ENCODE measurements around the gene DNAH5.
"Not testable (repeated sequence)": the region's sequence is repeated elsewhere in the genome, so short reads cannot be mapped to it uniquely, and the experiment has no call there.

DNAH5 gene

GRCh38 chr5:13830536-13830935 lies 114.0 kb downstream of the DNAH5 start:
- no peak for DNase-seq (ENCODE audit: low spot score)

- no peak for DNase-seq (ENCODE audit: low spot score)
These were observed 123.1 kb downstream of the DNAH5 start for GRCh38 chr5:13821366-13821765.

- DNase-seq (ENCODE audit: low spot score) = no peak
These were observed 128.4 kb downstream of the DNAH5 start for GRCh38 chr5:13816126-13816525.

GRCh38 chr5:13814301-13814700 lies 130.2 kb downstream of the DNAH5 start:
- no peak for DNase-seq (ENCODE audit: low spot score)

- no peak for DNase-seq (ENCODE audit: low spot score)
These were observed 134.6 kb downstream of the DNAH5 start for GRCh38 chr5:13809921-13810320.

GRCh38 chr5:13804336-13804735 lies 140.2 kb downstream of the DNAH5 start:
- DNase-seq (ENCODE audit: low spot score) = no peak

- not testable (repeated sequence) for DNase-seq (ENCODE audit: low spot score)
These were observed 145.9 kb downstream of the DNAH5 start for GRCh38 chr5:13798569-13798968.

- no peak for DNase-seq (ENCODE audit: low spot score)
These were observed 158.6 kb downstream of the DNAH5 start for GRCh38 chr5:13785781-13786415.

GRCh38 chr5:13783726-13784125 lies 160.8 kb downstream of the DNAH5 start:
- DNase-seq (ENCODE audit: low spot score) = no peak

GRCh38 chr5:13780081-13780480 lies 164.4 kb downstream of the DNAH5 start:
- no peak for DNase-seq (ENCODE audit: low spot score)

- DNase-seq (ENCODE audit: low spot score) = no peak
These were observed 170.8 kb downstream of the DNAH5 start for GRCh38 chr5:13773649-13774048.

- no peak for DNase-seq (ENCODE audit: low spot score)
These were observed 173.4 kb downstream of the DNAH5 start for GRCh38 chr5:13771011-13771571.

GRCh38 chr5:13766236-13766635 lies 178.3 kb downstream of the DNAH5 start:
- DNase-seq (ENCODE audit: low spot score) = no peak

- DNase-seq (ENCODE audit: low spot score) = no peak
These were observed 180.8 kb downstream of the DNAH5 start for GRCh38 chr5:13763719-13764118.

GRCh38 chr5:13749766-13750165 lies 194.7 kb downstream of the DNAH5 start:
- DNase-seq (ENCODE audit: low spot score) = no peak

GRCh38 chr5:13746026-13746425 lies 198.5 kb downstream of the DNAH5 start:
- no peak for DNase-seq (ENCODE audit: low spot score)

GRCh38 chr5:13745508-13745907 lies 199.0 kb downstream of the DNAH5 start:
- no peak for DNase-seq (ENCODE audit: low spot score)

- DNase-seq (ENCODE audit: low spot score) = no peak
These were observed 204.0 kb downstream of the DNAH5 start for GRCh38 chr5:13740471-13740870.

GRCh38 chr5:13739479-13739878 lies 205.0 kb downstream of the DNAH5 start:
- DNase-seq (ENCODE audit: low spot score) = no peak

GRCh38 chr5:13735691-13736090 lies 208.8 kb downstream of the DNAH5 start:
- DNase-seq (ENCODE audit: low spot score) = no peak

- DNase-seq (ENCODE audit: low spot score) = no peak
These were observed 213.3 kb downstream of the DNAH5 start for GRCh38 chr5:13731121-13731628.

GRCh38 chr5:13708906-13709305 lies 235.6 kb downstream of the DNAH5 start:
- no peak for DNase-seq (ENCODE audit: low spot score)

GRCh38 chr5:13708432-13708831 lies 236.1 kb downstream of the DNAH5 start:
- DNase-seq (ENCODE audit: low spot score) = no peak

- DNase-seq (ENCODE audit: low spot score) = no peak
These were observed 240.1 kb downstream of the DNAH5 start for GRCh38 chr5:13704396-13704795.
